Sigmoid colon (tissue), 7 donors: ENCODE measurements around the gene UPP1. TPM values are rescaled to one million over a fixed set of nuclear protein-coding genes. Genes with fewer than 3 reads are reported as not detected.

Experiments used
- DNase-seq: peaks from one replicate; pipeline ENCODE4 v3.0.0-alpha.2; 2019
- H3K27ac ChIP-seq, 4 donors: fragments of 200-600 bp; sonication (generic); one replicate each; pipeline ENCODE4 v1.5.1; 2016 to 2019; ENCODE audit warnings: mild to moderate bottlenecking in 1 of 4
- H3K27me3 ChIP-seq, 3 donors: fragments of 200-600 bp; sonication (generic); one replicate each; pipeline ENCODE4 v1.5.1; 2019; ENCODE audit warnings: mild to moderate bottlenecking in 1 of 3
- H3K36me3 ChIP-seq, 4 donors: fragments of 200-600 bp; sonication (generic); one replicate each; pipeline ENCODE4 v1.5.1; 2016 to 2019
- H3K4me1 ChIP-seq, 4 donors: fragments of 200-600 bp; sonication (generic); one replicate each; pipeline ENCODE4 v1.5.1; 2017 to 2019
- H3K4me3 ChIP-seq, 4 donors: fragments of 200-600 bp; sonication (generic); one replicate each; pipeline ENCODE4 v1.5.1; 2017 to 2019; ENCODE audit warnings: mild to moderate bottlenecking in 2 of 4, moderate library complexity in 1 of 4
- H3K9me3 ChIP-seq, 4 donors: fragments of 200-600 bp in 3 of 4; sonication (generic) in 3 of 4; one replicate each; pipeline versions ENCODE4 v1.5.1 to v1.6.1; 2013 to 2019
- CTCF ChIP-seq, 4 experiments: fragments of 450-650 bp in 3 of 4; fragments of 200-600 bp in 1 of 4; IDR thresholded peaks; one replicate each; pipeline ENCODE4 v1.5.1; 2016 to 2019; ENCODE audit warnings: antibody characterized with exemption in 4 of 4, mild to moderate bottlenecking in 3 of 4, moderate library complexity in 2 of 4
- EP300 ChIP-seq, 4 donors: sonication (generic); formaldehyde crosslinking; IDR thresholded peaks; one replicate each; pipeline ENCODE4 v1.6.1; 2017; ENCODE audit warnings: antibody characterized with exemption in 4 of 4
- POLR2A ChIP-seq, 2 donors: fragments of 450-650 bp; IDR thresholded peaks; one replicate each; pipeline ENCODE4 v1.6.1; 2016; ENCODE audit warnings: antibody characterized with exemption in 2 of 2, mild to moderate bottlenecking in 2 of 2, moderate library complexity in 2 of 2
- POLR2AphosphoS5 ChIP-seq, 4 donors: sonication (generic); formaldehyde crosslinking; IDR thresholded peaks; one replicate each; pipeline ENCODE4 v1.6.1; 2017; ENCODE audit warnings: antibody characterized with exemption in 4 of 4
- WGBS, 2 donors: extraction: QIAGEN DNeasy Blood & Tissue Kit; methylation state at CpG; one replicate each; pipeline ENCODE4 v1.1.7; 2013; 5-methylcytosine and 5-hydroxymethylcytosine counted together
- intact Hi-C: fragments of 100-400 bp; cut with DNase I; formaldehyde crosslinking; loops from one replicate; pipeline ENCODE4 v1.15.1; 2023
- polyA plus RNA-seq, 3 donors: library from polyadenylated mRNA; stranded (reverse); fragments of 200-250 nt; gene quantifications; one replicate each; pipeline ENCODE4 v1.2.3, GENCODE V29; 2013
- total RNA-seq, 4 donors: library from RNA; depleted of rRNA; stranded (reverse); fragments of >200 nt; gene quantifications; one replicate each; pipeline ENCODE4 v1.1.0, GENCODE V29; 2016
- donor health status: healthy with polysubstance abuse.
- donor health status: Bipolar disorder and iron deficiency.
- donor health status: healthy.

The UPP1 gene
- total and polyA plus RNA-seq, 7 donors, result 10.2 to 136 (median 17.1) TPM

DNA sequence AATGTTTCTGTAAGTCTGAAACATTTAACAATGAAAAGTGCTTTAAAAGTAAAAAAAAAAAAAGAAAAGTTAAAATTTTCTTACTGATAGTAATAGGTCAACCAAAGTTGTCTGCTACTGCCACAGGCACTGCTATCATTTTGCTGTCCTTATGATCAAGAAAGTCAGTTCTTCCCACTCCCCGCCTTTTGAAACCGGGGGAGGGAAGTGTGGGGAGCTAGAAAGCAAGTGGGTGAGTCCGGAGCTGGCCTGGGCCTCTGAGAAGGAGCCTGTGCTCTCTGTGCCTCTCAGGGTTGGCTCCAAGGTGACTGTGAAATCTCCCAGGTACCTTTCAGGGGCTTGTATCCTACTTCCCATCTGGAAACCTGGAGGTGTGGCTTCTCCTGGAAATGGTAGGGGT lies 46.4 kb upstream of the UPP1 start:
- Histone ChIP-seq H3K27me3 (no peaks in the 10 kb centered on the region), H3K4me3 (no peak overlapping the region), H3K36me3 (no peaks in the 10 kb centered on the region), H3K27ac (no peak overlapping the region), H3K9me3 (no peaks in the 10 kb centered on the region), H3K4me1 (no peaks in the 10 kb centered on the region)
- DNase-seq, result no peak
- intact Hi-C loops, result no loop called here
- WGBS, 2 donors, result 65 to 76% methylated on average over 3 of the region's 3 CpGs
- no peak for TF ChIP-seq POLR2AphosphoS5 (IDR thresholded peaks at IDR 0.05)
- TF ChIP-seq CTCF (IDR thresholded peaks at IDR 0.05), result no peak
- TF ChIP-seq EP300 (IDR thresholded peaks at IDR 0.05), result no peak
- no peak for TF ChIP-seq POLR2A (IDR thresholded peaks at IDR 0.05)

DNA sequence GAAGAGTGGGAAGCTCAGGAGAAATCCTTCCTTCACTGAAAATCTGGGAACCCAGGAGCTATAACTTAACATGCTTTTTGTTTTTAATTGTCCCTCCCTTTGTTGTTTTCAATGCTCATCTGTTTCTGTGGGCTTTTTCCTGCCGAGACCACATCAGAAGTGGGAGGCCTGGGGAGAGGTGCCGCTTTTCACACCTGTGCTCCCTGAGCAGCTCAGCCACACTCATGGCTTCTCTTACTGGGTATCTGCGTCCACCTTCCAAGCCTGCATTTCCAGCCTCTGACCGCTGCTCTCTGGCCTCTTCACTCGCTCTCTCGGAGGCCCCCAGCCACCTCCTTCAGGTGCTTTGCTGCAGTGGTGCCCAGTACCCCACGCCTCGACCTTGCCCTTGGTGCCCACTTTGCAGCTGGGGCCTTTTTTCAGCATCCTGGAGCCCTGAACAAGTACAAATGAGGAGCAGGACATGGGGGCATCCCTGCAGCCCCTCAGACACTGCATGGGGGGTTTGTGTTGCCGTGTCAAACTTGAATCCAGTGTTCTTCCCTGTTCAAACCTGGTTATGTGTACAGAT lies 43.8 kb upstream of the UPP1 start:
- intact Hi-C loops, result no loop called here
- no peaks in the 10 kb centered on the region for H3K9me3 ChIP-seq
- H3K27ac ChIP-seq, result no peak overlapping the region
- TF ChIP-seq CTCF (IDR thresholded peaks at IDR 0.05), result no peak
- TF ChIP-seq EP300 (IDR thresholded peaks at IDR 0.05), result no peak
- TF ChIP-seq POLR2AphosphoS5 (IDR thresholded peaks at IDR 0.05), result no peak
- TF ChIP-seq POLR2A (IDR thresholded peaks at IDR 0.05), result no peak
- DNase-seq, result no peak
- no peaks in the 10 kb centered on the region for H3K36me3 ChIP-seq
- H3K4me1 ChIP-seq, result no peaks in the 10 kb centered on the region
- 79% methylated on average over 9 of the region's 9 CpGs for WGBS, 2 donors
- no peak overlapping the region for H3K4me3 ChIP-seq
- H3K27me3 ChIP-seq, result no peaks in the 10 kb centered on the region

DNA sequence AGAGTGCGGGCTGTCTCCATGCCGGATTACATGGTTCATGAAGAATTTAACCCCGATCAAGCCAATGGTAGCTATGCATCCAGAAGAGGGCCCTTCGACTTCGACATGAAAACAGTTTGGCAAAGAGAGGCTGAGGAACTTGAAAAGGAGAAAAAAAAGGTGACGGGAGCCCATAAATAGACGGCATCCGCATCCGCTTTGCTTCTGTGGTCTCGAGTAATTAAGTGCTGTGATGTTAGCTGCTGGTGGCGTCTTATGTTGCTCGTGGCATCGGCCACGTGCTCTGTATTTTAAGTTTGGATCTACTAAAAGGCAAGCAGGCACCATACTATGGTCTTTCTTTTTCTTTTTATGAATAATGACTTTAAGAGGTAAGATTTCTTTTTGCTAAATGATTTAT lies 42.6 kb upstream of the UPP1 start:
- 67 to 79% methylated on average over 14 of the region's 14 CpGs for WGBS, 2 donors
- no peaks in the 10 kb centered on the region for H3K27me3 ChIP-seq
- intact Hi-C loops, result no loop called here
- H3K36me3 ChIP-seq, result no peaks in the 10 kb centered on the region
- no peak overlapping the region for H3K27ac ChIP-seq
- DNase-seq, result no peak
- no peak overlapping the region for H3K4me3 ChIP-seq
- H3K4me1 ChIP-seq, result no peaks in the 10 kb centered on the region
- no peaks in the 10 kb centered on the region for H3K9me3 ChIP-seq
- TF ChIP-seq CTCF (IDR thresholded peaks at IDR 0.05) (no peak), EP300 (IDR thresholded peaks at IDR 0.05) (no peak), POLR2A (IDR thresholded peaks at IDR 0.05) (no peak), POLR2AphosphoS5 (IDR thresholded peaks at IDR 0.05) (no peak)

DNA sequence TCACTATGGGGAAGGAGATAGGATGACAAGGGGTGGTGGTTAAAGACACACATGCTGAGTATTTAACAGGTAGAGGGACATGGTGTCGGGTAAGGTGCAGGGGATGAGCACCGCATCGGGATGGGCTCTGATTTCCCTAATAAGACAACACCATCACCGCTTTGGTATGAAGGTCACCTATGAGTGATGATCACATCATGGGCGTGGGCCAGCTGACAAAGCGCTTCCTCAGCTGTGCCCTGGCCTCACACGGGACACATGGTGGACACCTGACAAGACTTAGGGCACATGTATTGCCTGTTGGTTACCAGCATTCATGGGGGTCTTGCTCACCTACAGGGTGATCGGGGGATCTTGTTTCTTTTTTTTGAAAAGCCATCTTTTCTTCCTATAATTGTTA lies 41.0 kb upstream of the UPP1 start:
- WGBS, 2 donors, result 94% methylated on average over 8 of the region's 8 CpGs
- H3K4me1 ChIP-seq, result no peaks in the 10 kb centered on the region

More for the DNA sequence above, 41.0 kb upstream of the UPP1 start:
- intact Hi-C loops, result no loop called here
- no peaks in the 10 kb centered on the region for H3K36me3 ChIP-seq
- H3K9me3 ChIP-seq, result no peaks in the 10 kb centered on the region
- no peaks in the 10 kb centered on the region for H3K27me3 ChIP-seq
- TF ChIP-seq EP300 (IDR thresholded peaks at IDR 0.05) (no peak), CTCF (IDR thresholded peaks at IDR 0.05) (no peak), POLR2A (IDR thresholded peaks at IDR 0.05) (no peak), POLR2AphosphoS5 (IDR thresholded peaks at IDR 0.05) (no peak)
- no peak overlapping the region for H3K27ac ChIP-seq
- H3K4me3 ChIP-seq, result no peak overlapping the region
- DNase-seq, result no peak
